Caco-2 (cell line): ENCODE data around the gene RSPH1. TPM values are rescaled to one million over a fixed set of nuclear protein-coding genes. Genes with fewer than 3 reads are reported as not detected.

ENCODE experiments used
- BruUV-seq: library from RNA; stranded (reverse); fragments of 400-500 nt; replicated peaks from 2 replicates; lab custom pipeline; 2021; lab: Mats Ljungman, UMichigan
- CTCF ChIA-PET: fragments of 300-600 bp; sonication (Branson Sonifier 250); formaldehyde crosslinking; loops from one replicate; lab custom pipeline; 2022; ENCODE audit warnings: antibody characterized with exemption; lab: Charles Lee
- POLR2A ChIA-PET: fragments of 300-600 bp; sonication (Branson Sonifier 250); formaldehyde crosslinking; loops from one replicate; lab custom pipeline; 2022; ENCODE audit warnings: antibody characterized with exemption; lab: Charles Lee
- DNase-seq, 2 experiments: peaks; one replicate each; pipeline versions ENCODE4 v3.0.0 to v3.0.0-alpha.2; 2020 to 2022
- H3K27me3 ChIP-seq: replicated peaks from 2 replicates; pipeline ENCODE4 v1.6.0; 2011; ENCODE audit warnings: low read length; ENCODE audit not compliant: control insufficient read depth, insufficient read depth
- H3K36me3 ChIP-seq: 2 replicates; pipeline ENCODE4 v1.5.1; 2011; ENCODE audit warnings: low read length; ENCODE audit not compliant: control insufficient read depth, insufficient read depth
- H3K4me1 ChIP-seq: fragments of 250-450 bp; sonication (Bioruptor Pico); 2 replicates; pipeline ENCODE4 v1.5.1; 2020; ENCODE audit warnings: mild to moderate bottlenecking
- H3K4me3 ChIP-seq: 2 replicates; pipeline ENCODE4 v1.5.1; 2011; ENCODE audit warnings: low read depth, mild to moderate bottlenecking, control low read depth, low read length
- H3K9me3 ChIP-seq: fragments of 250-450 bp; sonication (Bioruptor Pico); 2 replicates; pipeline ENCODE4 v1.5.1; 2020; ENCODE audit warnings: mild to moderate bottlenecking, moderate library complexity
- H3K27ac Mint-ChIP-seq: one replicate; pipeline ENCODE4 v1.8.0; 2022; ENCODE audit warnings: mixed read lengths; ENCODE audit not compliant: unreplicated experiment
- H3K27me3 Mint-ChIP-seq: one replicate; pipeline ENCODE4 v1.8.0; 2022; ENCODE audit warnings: mixed read lengths; ENCODE audit not compliant: insufficient read depth, unreplicated experiment
- H3K36me3 Mint-ChIP-seq: one replicate; pipeline ENCODE4 v1.8.0; 2022; ENCODE audit warnings: mild to moderate bottlenecking, mixed read lengths; ENCODE audit not compliant: insufficient read depth, unreplicated experiment
- H3K4me1 Mint-ChIP-seq: one replicate; pipeline ENCODE4 v1.8.0; 2022; ENCODE audit warnings: low read depth, mixed read lengths; ENCODE audit not compliant: unreplicated experiment
- H3K4me3 Mint-ChIP-seq: one replicate; pipeline ENCODE4 v1.8.0; 2022; ENCODE audit warnings: mild to moderate bottlenecking, moderate library complexity, mixed read lengths; ENCODE audit not compliant: unreplicated experiment
- H3K9me3 Mint-ChIP-seq: one replicate; pipeline ENCODE4 v1.8.0; 2022; ENCODE audit warnings: mixed read lengths; ENCODE audit not compliant: unreplicated experiment
- intact Hi-C: fragments of 100-400 bp; cut with micrococcal nuclease; formaldehyde crosslinking; loops from one replicate; pipeline ENCODE4 v1.10.0; 2022; ENCODE audit not compliant: unreplicated experiment
- total RNA-seq: library from RNA; stranded (reverse); gene quantifications from 2 replicates; pipeline ENCODE4 v1.2.3, GENCODE V29; 2022
- TF ChIP-seq, protein P1 (sequence below), 2 experiments: fragments of 200-600 bp in 1 of 2; IDR thresholded peaks; 1 replicate in 1 of 2; 2 replicates in 1 of 2; pipeline versions ENCODE4 v1.5.1 to v1.8.0; 2011 to 2022; ENCODE audit warnings: antibody characterized with exemption in 1 of 2, control low read depth in 1 of 2, inconsistent platforms in 1 of 2, low read depth in 1 of 2, low read length in 1 of 2, mild to moderate bottlenecking in 1 of 2, moderate library complexity in 1 of 2; ENCODE audit not compliant: insufficient read depth in 1 of 2, severe bottlenecking in 1 of 2, unreplicated experiment in 1 of 2

Gene RSPH1
- total RNA-seq, 1 experiment from 2014 or later, result 0.23 TPM

DNA sequence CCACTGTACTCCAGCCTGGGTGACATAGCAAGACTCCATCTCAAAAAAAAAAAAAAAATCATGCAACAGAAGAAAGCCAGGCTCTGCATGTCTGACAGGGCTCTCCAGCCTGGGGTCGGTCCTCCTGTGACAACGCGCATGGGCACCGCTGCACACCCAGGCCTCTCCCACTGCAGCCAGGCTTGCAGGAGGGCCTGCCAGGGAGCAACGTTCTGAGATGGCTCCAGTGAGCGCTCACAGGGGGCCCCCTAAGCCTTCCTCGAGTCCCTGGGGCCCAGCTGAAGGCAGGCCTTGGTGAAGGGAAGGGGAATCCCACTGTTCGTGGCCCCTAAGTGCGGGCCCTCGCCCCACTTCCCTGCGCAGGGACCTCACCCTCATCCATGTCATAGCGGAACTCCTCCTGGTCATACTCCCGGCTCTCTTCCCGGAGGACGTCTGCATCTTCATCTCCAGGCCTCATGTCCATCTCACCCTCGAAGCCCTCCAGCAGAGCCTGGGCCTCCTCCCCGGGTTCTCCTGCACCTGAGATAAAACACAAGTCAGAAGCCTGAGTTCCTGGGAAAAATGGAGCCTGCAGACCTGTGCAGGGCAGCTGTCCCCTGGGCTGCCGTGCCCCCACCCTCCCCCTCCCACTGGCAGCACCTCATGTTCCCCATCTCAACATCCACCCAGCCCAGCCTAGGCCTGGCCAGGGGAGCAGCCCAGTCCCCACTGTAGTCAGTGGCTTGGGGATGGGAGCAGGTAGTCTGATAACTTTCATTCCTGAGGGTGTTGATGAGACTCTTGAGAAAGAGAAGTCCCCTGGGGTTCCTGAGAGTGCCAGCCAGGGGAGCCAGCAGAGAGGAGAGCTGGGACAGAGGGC is 20.3 kb downstream of the RSPH1 start:
- Mint-ChIP-seq H3K4me3 (no peak overlapping the region), H3K36me3 (no peaks in the 10 kb centered on the region), H3K27me3 (no peaks in the 10 kb centered on the region), H3K4me1 (peaks cover 13% of the 10 kb centered on the region), H3K27ac (no peak overlapping the region), H3K9me3 (no peaks in the 10 kb centered on the region)
- intact Hi-C loops, result no loop called here
- Histone ChIP-seq H3K36me3 (no peaks in the 10 kb centered on the region), H3K4me3 (no peak overlapping the region), H3K9me3 (no peaks in the 10 kb centered on the region), H3K27me3 (no peaks in the 10 kb centered on the region), H3K4me1 (peaks cover 14% of the 10 kb centered on the region)
- ChIA-PET CTCF (interaction anchor here (0.6 kb wide), 1 partner anchor 559 kb away, joined by 4 read pairs; no protein-coding TSS in a partner anchor), POLR2A (no interaction called here)
- DNase-seq, result no peak
- BruUV-seq, result no TSS peak
- TF ChIP-seq, protein P1, sequence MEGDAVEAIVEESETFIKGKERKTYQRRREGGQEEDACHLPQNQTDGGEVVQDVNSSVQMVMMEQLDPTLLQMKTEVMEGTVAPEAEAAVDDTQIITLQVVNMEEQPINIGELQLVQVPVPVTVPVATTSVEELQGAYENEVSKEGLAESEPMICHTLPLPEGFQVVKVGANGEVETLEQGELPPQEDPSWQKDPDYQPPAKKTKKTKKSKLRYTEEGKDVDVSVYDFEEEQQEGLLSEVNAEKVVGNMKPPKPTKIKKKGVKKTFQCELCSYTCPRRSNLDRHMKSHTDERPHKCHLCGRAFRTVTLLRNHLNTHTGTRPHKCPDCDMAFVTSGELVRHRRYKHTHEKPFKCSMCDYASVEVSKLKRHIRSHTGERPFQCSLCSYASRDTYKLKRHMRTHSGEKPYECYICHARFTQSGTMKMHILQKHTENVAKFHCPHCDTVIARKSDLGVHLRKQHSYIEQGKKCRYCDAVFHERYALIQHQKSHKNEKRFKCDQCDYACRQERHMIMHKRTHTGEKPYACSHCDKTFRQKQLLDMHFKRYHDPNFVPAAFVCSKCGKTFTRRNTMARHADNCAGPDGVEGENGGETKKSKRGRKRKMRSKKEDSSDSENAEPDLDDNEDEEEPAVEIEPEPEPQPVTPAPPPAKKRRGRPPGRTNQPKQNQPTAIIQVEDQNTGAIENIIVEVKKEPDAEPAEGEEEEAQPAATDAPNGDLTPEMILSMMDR (IDR thresholded peaks at IDR 0.05; ENCODE audit: insufficient read depth in 1 of 2, low read depth in 1 of 2, low read length in 1 of 2, severe bottlenecking in 1 of 2, unreplicated experiment in 1 of 2), result no peak

- H3K4me3 ChIP-seq, result no peak overlapping the region
Measured at GRCh38 chr21:42475036-42475435, 21.0 kb downstream of the RSPH1 start.

DNA sequence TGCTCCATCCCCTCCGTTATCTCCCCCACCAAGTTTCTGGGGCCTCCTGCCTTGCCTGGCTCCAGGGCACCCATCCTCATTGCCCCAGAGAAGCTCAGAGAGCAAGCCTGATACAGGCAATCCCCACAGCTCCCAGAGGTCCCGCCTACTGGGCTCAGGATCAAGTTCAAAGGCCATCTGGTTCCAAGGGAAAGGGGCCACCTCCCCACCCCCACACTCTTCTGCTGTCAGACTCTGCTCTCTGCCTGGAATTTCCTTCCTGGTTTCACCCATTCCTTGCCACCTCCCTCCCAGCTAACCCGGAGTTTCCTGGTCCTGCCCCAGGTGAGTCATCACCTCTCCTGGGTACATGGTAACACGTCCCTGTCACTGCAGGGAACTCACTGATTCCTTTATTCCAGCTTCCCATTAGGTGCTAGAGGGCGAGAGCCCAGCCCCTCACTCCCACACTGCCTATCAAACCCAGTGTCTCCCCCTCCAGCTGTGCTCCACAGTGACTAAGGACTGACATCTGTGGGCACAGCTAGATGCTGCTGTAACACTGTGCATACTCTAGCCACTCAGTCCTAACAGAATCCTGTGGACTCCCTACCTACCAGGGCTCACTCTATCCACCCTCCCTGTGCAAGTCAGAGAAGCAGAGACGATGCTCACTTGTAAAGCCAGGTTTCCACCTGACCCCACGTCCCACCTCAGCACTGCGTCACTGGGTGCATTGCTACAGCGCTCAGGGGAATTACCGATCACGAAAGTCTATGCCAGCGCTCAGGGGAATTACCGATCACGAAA is 21.8 kb downstream of the RSPH1 start:
- no TSS peak for BruUV-seq
- Histone ChIP-seq H3K4me1 (peaks cover 19% of the 10 kb centered on the region), H3K4me3 (no peak overlapping the region), H3K36me3 (no peaks in the 10 kb centered on the region), H3K9me3 (no peaks in the 10 kb centered on the region), H3K27me3 (no peaks in the 10 kb centered on the region)
- intact Hi-C loops, result no loop called here
- CTCF ChIA-PET, result no interaction called here
- TF ChIP-seq, protein P1 (IDR thresholded peaks at IDR 0.05; ENCODE audit: insufficient read depth in 1 of 2, low read depth in 1 of 2, low read length in 1 of 2, severe bottlenecking in 1 of 2, unreplicated experiment in 1 of 2), result no peak
- no peaks in the 10 kb centered on the region for H3K27me3 Mint-ChIP-seq
- no peaks in the 10 kb centered on the region for H3K9me3 Mint-ChIP-seq
- POLR2A ChIA-PET, result no interaction called here
- DNase-seq, result peak; percentile 58 to 81
- H3K36me3 Mint-ChIP-seq, result no peaks in the 10 kb centered on the region
- H3K27ac Mint-ChIP-seq, result peak overlapping the region; percentile 62
- H3K4me1 Mint-ChIP-seq, result peaks cover 13% of the 10 kb centered on the region
- H3K4me3 Mint-ChIP-seq, result no peak overlapping the region

More at GRCh38 chr21:42475036-42475435, 21.0 kb downstream of the RSPH1 start:
- Mint-ChIP-seq H3K27ac (no peak overlapping the region), H3K9me3 (no peaks in the 10 kb centered on the region), H3K27me3 (no peaks in the 10 kb centered on the region), H3K36me3 (no peaks in the 10 kb centered on the region), H3K4me3 (no peak overlapping the region), H3K4me1 (peaks cover 13% of the 10 kb centered on the region)
- TF ChIP-seq, protein P1 (IDR thresholded peaks at IDR 0.05; ENCODE audit: insufficient read depth in 1 of 2, low read depth in 1 of 2, low read length in 1 of 2, severe bottlenecking in 1 of 2, unreplicated experiment in 1 of 2), result no peak
- no peak for DNase-seq
- intact Hi-C loops, result no loop called here
- ChIA-PET CTCF (no interaction called here), POLR2A (no interaction called here)
- no TSS peak for BruUV-seq
- H3K27me3 ChIP-seq, result no peaks in the 10 kb centered on the region
- peaks cover 14% of the 10 kb centered on the region for H3K4me1 ChIP-seq
- no peaks in the 10 kb centered on the region for H3K36me3 ChIP-seq
- no peaks in the 10 kb centered on the region for H3K9me3 ChIP-seq
